Measurements from ENCODE around the gene ACOXL.

The ACOXL gene

DNA sequence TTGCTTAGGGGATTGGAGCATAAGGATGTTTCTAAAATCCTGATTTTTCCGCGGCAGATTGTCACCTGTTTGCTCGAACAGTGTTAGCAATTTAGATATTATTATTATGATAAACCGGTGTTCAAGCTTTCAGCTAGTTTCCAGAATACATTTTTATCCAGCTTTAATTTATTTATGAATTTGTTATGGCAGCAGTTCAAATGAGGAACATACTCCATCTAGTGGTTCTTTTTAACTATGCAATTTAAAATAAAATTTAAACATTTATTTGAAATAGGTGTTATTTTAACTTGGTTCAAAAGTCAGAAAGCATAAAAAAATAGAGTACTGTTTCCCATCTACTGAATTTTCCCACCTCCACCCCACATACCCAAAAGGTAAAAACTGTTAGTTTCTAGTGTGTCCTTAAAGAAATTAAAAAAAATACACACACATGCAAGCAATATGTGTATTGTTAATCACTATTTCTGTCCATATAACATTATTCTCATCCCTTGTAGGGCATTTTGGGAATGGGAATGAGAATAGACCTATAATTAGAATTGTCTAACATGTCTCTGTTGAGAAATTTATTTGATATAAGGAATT, 23.2 kb downstream of the ACOXL start:
- DNase-seq (ENCODE audit: low read depth in 2 of 2), result no peak

DNA sequence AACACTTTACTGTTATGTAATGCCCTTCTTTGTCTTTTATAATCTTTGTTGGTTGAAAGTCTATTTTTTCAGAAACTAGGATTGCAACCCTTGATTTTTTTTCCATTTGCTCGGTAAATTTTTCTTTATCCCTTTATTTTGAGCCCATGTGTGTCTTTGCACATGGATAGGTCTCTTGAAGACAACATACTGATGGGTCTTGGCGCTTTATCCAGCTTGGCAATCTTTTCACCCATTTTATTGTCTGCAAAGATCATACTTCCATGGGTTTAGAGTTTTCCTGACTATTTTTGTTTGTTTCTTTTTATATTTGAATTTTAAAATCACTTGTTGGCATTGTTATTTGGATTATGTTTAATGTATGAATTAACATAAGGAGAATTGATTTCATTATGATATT, 27.0 kb downstream of the ACOXL start:
- DNase-seq (ENCODE audit: low read depth in 2 of 2), result no peak

DNA sequence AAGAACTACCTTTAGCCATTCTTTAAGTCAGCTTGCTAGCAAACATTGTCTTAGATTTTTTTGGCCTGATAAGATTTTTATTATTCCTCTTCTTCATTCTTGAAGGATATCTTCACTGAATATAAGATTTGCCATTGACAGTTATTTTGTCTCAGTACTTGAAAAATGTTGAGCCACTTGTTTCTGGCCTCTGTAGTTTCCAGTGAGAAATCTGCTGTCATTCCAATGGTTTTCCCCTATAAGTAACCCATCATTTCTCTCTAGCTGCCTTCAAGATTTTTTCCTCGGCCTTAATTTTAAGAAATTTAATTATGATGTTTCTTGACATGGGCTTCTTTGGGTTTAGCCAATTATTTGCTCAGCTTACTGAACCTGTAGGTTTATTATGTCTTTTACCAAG, 32.6 kb downstream of the ACOXL start:
- no peak for DNase-seq (ENCODE audit: low read depth in 2 of 2)

DNA sequence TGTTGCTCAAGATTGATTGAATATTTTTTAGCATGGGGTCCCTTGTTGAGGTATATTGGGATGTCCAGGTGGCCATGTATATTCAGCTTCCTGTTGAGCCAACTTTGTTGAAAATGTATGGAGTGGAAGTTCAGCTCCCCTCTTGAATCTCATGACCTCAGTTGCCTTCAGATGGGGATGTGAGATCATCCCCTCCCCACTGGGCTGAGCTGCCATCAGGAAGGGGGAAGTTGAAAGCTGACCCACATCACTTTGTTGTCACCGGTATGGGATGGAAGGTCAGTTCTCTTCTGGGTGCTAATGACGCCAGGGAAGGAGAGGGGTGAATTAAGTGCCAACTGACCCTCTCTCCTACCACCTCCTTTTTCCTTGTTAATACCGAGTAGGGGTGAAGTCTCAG, 33.9 kb downstream of the ACOXL start:
- no peak for DNase-seq (ENCODE audit: low read depth in 2 of 2)

DNA sequence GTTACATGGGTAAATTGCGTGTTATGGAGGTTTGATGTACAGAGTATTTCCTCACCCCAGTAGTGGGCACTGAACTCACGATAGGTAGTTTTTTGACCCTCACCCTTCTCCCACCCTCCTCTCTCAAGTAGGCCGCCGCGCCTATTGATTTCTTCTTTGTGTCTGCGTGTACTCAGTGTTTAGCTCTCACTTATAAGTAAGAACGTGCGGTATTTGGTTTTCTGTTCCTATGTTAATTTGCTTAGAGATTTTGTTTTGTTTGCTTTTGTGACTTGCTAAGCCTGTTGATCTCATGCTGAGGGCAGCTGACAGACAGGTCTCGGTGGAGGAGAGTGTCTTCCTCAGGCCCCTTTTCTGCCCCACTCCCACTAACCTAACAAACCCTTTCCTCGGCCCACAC, 36.2 kb downstream of the ACOXL start:
- no peak for DNase-seq (ENCODE audit: low read depth in 2 of 2)

DNA sequence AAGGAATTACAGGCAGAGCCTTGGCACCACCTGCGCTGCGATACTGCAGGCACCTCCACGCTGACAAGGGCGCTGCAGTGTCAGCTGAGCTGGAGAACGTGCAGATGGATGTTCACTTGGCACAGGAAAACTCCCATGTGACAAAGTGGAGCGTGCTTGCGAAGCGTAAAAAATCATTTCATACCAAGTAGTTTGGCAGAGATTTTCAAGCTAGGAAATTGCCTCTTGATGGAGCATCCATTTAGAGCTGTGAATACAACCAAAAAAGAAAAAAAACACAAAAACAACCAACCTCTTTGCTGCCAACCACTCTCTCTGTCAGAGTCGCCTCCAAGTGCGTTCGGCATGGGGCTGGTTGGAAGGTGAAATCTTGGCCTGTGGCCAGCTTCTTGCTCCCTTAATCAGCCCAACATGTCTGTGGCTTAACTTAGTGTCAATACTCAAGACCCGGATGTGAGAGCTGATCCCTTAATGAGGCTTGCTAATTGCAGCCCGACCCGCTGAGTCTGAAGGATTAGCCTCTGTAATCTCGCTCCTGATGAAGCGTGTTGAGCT, 38.1 kb downstream of the ACOXL start:
- DNase-seq (ENCODE audit: low read depth in 2 of 2), result no peak

DNA sequence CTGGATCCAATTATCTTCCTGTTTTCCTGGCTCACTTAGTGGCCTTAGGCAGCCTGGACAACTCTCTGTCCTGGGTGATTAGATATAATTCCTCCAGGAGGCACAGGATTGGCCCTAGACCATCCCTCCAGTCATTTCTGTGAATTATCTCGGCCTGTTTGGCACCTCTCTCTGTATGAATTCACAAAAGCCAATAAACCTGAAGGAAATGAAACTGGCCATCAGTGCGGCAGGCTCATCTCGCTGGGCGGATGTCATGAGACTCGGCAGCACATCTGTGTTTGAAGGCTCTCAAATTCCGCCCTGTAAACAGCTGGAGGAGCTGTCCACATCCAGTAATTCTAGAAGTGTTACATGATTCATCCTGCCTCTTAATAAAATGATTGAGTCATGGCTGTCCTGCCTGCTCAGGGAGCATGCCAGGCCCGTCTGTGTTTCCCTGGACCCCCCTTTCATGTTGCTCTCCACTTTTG, 38.6 kb downstream of the ACOXL start:
- no peak for DNase-seq (ENCODE audit: low read depth in 2 of 2)

DNA sequence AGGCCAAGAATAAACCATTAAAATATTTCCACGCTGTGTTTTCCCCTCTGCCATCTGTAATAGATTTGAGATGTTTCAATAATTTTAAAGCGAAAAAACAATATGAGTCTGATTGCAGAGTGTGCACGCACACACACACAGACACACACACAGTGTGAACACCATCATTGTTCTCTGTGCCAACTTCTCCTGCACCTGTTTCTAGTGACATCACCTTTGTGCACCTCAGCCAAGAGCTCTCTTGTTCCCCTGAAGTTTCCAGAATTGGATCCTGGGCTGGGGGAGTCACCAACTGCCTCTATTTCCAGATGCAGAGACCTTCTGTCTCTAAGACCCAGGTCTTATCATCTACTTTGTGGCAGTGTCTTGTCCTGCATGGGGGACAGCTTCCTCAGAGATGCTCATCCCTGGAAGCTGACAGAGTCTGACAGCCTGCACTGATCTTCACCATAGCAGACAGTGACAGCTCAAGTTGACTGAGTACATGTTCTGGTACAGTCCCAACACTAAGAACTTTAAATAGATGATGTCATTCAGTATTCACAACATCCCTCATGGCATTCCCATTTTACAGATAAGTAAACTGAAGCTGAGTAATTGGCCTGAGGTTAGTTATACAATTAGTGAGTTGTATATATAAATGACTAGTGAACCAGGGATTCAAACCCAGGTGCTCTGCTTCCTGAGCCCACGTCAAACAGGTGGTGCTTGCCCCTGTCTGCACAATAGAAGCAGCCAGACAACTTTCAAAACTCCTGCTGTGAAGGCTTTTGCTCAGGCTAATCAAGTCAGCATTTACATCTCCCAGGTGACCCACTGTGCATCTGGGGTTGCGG, 39.4 kb downstream of the ACOXL start:
- no peak for DNase-seq (ENCODE audit: low read depth in 2 of 2)

DNA sequence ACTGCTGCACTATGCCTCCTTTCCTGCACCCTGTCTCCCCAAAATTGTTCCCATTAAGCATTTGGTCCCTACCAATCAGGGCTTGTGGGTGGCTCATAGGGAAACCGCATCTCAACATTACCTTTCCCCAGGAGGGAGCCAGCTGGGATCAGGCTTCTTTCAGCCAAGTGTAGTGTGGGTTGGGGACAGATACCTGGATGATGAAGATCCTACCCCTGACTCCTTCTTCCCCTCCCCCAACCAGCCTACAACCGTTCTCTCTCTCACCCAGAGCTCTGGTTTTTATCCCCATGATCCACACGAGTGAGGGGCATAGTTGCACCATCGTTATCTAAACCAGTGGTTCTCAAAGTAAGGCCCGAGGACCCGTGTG, 40.0 kb downstream of the ACOXL start:
- no peak for DNase-seq (ENCODE audit: low read depth in 2 of 2)

DNA sequence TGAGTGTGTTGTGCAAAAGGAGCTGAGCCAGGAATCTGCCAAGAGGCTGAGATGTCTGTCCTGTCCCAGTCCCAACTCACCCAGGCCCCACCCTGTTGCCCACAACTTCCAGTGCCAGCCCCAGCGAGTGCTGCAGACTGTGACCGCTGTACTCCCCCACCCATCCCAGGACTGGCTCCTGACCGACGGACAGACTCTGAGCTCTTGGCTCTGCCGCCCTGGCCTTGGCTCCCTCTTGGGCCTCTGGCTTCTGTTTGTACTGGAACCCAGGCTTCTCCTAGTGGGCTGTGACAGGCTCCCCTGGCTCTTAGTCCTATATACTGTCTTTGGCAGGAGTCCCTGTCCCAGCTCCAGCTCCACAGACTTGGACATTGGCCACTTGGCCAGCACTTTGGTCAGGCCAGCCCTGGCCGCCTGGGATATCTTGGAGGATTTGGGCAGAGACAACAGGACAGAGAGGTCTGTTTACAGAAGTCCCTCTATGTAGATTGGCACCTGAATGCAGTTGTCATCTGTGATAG, 41.1 kb downstream of the ACOXL start:
- no peak for DNase-seq (ENCODE audit: low read depth in 2 of 2)

DNA sequence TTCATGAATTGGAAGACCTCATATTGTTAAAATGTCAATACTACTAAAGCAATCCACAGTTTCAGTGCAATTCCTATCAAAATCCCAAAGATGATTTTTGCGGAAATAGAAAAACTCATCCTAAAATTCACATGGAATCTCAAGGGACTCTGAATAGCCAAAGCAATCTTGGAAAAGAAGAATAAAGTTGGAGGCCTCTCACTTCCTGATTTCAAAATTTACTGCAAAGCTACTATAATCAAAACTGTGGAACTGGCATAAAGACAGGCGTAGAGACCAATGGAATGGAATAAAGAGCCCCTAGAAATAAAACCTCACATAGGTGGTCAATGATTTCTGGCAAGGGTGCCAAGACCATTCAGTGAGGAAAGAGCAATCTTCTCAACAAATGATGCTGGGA, 42.3 kb downstream of the ACOXL start:
- no peak for DNase-seq (ENCODE audit: low read depth in 2 of 2)

DNA sequence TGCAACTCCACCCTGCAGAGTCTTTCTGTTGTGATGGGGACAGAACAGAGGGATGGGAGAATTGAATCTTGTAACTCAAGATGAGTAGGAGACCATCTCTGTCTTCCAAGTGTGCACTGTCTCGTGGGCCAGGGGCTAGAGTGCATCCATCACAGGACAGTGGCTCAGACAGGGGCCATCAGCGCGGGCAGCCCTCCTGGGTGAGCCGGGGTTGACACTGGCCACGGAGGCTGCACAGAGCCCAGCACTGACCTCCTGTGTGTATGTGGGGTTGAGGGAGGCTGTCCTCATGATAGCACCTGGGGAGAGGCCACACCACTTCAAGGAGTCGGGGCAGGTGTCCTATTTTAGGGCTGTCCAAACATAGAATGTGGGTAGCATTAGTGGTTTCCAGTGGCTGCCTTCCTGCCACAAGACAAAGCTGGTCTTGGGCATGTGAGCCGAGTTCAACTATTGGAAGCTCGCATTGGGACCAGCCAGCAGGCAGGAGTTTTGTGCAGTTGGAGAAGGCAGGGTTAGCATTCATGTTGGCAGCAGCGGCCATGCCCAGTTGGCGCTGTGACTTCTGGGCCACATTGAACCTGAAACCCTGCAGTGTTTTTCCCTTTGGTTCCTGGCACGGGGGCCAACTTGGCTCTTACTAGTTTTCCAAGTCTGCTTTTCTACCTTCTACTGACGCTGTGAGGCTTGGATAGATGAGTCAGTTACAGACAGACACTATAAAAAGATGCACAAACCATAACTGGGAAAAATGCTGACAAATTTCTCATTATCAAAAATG, 45.3 kb downstream of the ACOXL start:
- no peak for DNase-seq (ENCODE audit: low read depth in 2 of 2)

DNA sequence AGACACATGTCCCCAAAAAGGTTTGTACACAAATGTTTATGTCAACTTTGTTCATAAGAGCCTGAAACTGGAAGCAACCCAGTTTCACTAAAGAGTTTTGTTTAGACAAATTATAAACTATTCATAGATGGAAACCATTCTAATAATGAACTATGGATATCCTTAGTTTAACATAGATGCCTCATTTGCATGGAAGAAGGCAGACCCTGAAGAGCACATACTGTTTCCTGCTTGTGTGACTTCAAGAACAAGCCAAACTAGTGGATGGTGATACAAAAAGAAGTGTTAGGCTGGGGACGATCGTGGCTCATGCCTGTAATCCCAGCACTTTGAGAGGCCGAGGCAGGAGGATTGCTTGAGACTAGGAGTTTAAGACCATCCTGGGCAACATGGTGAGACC, 48.1 kb downstream of the ACOXL start:
- no peak for DNase-seq (ENCODE audit: low read depth in 2 of 2)

DNA sequence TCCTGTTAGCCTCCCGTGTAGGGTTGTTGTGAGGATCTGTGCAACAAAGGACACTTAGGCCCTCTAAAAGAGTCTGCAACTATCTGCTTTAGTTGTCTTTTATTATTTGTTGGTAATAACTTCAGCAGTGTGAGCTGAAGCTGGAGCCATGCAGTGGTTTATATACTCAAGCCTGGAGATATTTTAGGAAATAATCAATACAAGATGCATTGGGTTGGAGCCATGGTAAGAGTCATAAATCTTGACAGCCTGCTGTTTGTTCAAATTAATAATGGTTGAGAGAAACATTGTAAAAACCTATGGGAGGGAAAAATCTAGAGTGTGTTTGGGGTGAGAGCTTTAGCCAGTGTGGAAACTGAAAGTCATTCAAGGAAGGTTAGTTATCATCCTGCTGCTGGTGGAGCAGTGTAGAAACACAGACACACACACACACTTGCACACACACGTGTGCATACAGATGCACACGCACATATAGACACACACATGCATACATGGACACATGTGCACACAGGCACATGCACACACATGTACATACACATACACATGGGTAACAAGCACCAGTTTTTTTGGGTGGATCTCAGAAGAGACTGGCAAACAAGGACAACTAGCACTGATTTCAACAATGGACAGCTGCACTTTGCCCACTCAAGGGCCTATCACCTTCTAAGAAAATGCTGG, 51.0 kb downstream of the ACOXL start:
- DNase-seq (ENCODE audit: low read depth in 2 of 2), result no peak

DNA sequence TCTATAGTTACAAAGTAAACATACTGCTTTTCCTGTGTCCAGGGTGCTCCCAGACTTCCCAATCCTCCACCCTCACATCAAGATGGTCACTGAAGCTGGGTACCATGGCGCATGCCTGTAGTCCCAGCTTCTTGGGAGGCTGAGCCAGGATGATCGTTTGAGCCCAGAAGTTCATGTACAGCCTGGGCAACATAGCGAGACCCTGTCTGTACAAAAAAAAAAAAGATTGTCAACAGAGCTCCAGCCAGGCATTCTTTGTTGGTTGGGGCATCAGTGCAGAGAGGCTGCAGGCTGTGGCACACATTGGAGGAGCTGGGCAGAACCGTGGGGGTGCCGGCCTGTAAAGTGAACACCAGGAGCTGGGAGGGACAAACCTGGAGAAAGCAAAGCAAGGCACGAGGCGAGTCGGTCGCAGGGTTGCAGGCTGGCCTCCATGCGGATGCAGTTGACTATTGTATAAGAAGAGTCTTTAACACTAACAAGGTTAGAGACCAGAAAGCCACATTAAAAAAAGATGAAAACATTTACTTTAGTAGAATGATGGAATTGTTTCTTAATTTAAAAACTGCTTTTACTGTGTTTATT, 51.8 kb downstream of the ACOXL start:
- no peak for DNase-seq (ENCODE audit: low read depth in 2 of 2)

DNA sequence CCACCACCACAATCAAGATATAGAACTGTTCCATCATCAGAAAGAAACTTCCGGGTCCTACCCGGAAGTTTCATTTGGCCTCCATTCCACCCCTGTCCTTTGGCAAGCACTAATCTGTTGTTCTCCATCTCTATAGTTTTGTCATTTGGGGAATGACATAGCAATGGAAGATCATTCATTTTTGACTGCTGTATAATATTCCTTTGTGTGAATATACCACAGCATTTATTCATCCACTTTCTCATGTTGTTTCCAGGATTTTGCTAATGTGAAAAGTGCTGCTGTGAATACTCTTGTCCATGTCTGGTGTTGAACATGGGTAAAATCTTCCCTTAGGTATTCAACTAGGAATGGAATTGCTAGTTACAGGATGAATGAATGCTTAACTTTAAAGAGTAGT, 53.1 kb downstream of the ACOXL start:
- DNase-seq (ENCODE audit: low read depth in 2 of 2), result no peak

DNA sequence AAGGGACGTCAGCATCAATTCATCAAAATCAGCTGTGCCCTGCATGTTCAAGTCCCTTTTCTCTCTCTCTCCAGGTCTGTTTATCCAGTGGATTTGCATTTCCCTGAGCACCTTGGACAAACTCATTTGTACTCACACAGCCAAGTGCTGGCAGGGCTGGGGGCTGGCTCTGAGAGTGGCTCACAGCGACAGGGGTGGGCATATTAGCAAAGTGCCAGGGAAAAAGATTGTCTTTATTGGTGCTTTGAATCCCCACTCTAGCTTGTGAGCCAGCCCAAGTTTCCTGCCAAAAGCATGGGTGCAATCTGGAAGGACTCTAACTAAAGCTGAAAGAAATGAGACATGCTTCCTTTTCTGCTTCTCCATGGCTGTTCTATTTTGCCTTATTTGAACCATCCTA, 56.6 kb downstream of the ACOXL start:
- no peak for DNase-seq (ENCODE audit: low read depth in 2 of 2)

DNA sequence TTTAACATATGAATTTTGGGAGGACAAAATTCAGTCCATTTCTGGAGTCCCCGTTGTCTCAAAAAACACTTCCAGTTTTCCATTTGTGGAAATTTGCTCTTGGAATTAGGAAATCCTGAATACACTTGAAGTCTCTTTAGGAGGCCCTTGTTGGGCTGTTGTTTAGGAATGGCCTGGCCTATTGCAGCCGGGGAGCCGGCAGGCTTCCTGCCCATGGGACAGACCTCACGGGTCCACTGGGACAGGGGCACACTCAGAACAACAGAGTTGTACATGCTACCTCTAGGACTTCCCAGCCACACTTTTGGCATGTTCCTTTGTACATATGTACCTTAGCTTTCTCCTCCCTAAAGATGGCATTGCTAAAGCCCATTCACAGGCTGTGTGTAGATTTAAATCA, 57.3 kb downstream of the ACOXL start:
- DNase-seq (ENCODE audit: low read depth in 2 of 2), result no peak

DNA sequence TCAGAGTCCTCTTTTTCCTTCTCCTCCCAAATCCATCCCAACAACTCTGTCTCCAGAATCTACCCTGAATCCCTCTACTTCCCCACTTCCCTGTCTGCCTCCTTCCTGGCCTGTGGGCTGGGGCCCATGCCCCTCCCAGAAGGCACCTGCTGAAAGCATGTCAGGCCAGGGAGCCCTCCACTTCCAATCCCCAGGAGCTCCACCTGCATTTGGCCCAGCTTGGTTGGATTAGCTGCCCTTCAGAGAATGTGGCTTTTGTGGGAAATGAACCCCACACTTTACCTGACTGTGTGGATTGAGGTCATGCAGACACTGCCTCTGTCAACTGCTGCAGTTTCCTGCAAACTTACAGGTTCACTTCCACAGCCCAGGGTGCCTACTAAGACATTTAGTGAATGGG, 58.5 kb downstream of the ACOXL start:
- DNase-seq (ENCODE audit: low read depth in 2 of 2), result no peak

DNA sequence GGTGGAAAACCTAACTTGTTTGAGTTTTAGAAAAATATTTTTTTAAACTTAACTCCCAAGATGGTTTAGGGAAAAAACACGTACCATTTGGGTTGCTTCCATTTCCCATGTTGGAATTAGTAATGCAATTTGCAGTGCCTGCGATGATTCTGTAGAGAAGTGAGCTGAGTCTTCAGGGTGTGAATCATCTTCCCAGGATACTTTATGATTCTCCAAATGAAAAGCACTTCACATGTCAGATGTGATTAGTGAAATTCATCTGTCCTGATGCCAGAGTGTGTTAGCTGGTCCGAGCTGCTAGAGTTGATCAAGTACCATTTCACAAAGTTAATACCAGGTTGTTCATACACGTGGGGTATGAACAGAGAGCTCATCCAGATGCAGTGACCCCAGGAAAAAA, 59.1 kb downstream of the ACOXL start:
- no peak for DNase-seq (ENCODE audit: low read depth in 2 of 2)

DNA sequence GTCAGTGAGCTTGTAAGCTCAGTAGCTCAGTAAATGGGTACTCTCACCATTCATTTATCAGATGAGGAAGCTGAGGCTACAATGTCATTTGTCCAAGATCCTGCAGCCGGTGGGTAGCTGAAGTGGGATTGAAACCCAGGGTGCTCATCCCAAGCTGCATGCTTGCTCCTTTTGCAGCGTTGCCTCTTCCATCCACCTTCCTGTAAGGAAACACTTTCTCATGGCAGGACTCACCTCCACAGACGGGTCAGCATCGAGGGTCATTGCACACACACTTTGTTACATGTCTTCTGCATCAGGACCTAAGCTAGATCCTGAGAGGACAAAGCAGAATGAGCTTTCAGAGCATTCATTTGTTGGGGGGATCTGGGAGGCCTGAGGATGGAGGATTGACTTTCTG, 60.7 kb downstream of the ACOXL start:
- no peak for DNase-seq (ENCODE audit: low read depth in 2 of 2)
